ENCODE data around the gene NAA35.

Gene NAA35

DNA sequence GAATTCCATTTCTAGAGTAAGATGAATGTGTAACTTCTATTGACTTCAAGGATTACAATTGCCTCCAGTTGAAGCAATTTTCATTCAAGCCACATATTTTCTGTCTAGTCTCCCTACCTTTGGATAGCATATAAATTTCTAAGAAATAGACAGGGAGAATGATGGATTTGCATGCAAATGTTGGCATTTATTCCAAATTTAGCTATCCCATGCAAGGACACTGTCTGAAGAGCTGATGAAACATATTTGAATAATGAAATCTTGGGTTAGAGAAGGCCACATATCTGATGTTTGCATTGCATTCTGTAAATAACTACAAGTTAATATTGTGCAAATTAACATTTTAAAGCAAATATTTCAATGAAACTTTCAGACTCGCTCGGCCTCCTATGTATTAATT lies 36.0 kb upstream of the NAA35 start:
- DNase-seq (ENCODE audit: extremely low spot score), result no peak
- POLR2A ChIA-PET, result no interaction called here
- TF ChIP-seq SUZ12 (IDR thresholded peaks at IDR 0.05) (no peak), L3MBTL2 (conservative IDR thresholded peaks at IDR 0.05) (no peak), ARNT (IDR thresholded peaks at IDR 0.05) (no peak), LEF1 (IDR thresholded peaks at IDR 0.05; ENCODE audit: borderline replicate concordance) (no peak), HDGF (IDR thresholded peaks at IDR 0.05; ENCODE audit: borderline replicate concordance) (no peak), ELF4 (IDR thresholded peaks at IDR 0.05) (no peak), FOXM1 (IDR thresholded peaks at IDR 0.05; ENCODE audit: borderline replicate concordance) (no peak), SP1 (IDR thresholded peaks at IDR 0.05) (no peak), FOXK2 (IDR thresholded peaks at IDR 0.05) (no peak)
- TF ChIP-seq, protein P1, sequence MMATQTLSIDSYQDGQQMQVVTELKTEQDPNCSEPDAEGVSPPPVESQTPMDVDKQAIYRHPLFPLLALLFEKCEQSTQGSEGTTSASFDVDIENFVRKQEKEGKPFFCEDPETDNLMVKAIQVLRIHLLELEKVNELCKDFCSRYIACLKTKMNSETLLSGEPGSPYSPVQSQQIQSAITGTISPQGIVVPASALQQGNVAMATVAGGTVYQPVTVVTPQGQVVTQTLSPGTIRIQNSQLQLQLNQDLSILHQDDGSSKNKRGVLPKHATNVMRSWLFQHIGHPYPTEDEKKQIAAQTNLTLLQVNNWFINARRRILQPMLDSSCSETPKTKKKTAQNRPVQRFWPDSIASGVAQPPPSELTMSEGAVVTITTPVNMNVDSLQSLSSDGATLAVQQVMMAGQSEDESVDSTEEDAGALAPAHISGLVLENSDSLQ (IDR thresholded peaks at IDR 0.05), result no peak
- CTCF ChIA-PET, result no interaction called here

DNA sequence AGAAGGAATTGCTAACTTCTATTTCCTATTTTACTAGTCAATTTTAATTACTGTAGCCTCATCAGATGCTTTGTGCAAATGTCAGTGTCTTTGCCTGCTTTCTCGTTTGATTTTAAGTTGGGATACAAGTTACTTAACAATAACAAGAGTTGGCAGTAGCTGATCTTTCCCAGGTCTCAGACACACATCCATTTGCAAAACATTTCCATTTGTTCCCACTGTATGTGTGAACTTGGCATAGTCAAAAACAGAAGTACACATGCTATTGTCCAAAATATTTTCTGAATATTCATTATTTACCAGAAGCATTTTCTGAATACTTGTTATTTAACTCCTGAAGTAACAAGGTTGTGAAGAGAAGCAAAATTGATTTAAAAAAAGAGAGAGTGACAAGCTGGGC lies 35.0 kb upstream of the NAA35 start:
- POLR2A ChIA-PET, result no interaction called here
- CTCF ChIA-PET, result no interaction called here
- TF ChIP-seq BHLHE40 (IDR thresholded peaks at IDR 0.05; ENCODE audit: borderline replicate concordance) (no peak), CTBP1 (IDR thresholded peaks at IDR 0.05; ENCODE audit: borderline replicate concordance) (no peak)
- DNase-seq (ENCODE audit: extremely low spot score), result no peak

DNA sequence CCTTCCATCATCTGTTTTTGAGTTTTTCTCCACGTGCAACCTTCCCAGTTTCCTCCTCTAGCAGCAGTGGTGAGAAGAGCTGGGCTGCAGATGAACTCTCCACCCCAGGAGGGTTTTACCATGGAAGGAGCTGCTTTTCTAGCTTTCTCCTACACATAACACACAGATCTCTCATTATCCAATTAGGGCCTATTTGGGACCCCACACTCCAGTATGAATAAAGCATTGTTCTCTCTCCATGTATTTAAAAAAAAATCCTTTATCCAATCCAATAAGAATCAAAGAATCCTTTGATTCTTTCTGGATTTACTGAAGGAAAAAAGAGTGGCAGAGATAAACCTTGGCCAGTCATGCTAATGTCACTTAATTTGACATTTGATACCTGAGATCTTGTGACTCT lies 31.6 kb upstream of the NAA35 start:
- TF ChIP-seq ZNF384 (IDR thresholded peaks at IDR 0.05), result no peak
- no peak for TF ChIP-seq NFRKB (IDR thresholded peaks at IDR 0.05)
- TF ChIP-seq, protein P1 (IDR thresholded peaks at IDR 0.05), result no peak
- TF ChIP-seq FOXM1 (IDR thresholded peaks at IDR 0.05; ENCODE audit: borderline replicate concordance), result no peak
- ChIA-PET POLR2A (no interaction called here), CTCF (no interaction called here)
- DNase-seq (ENCODE audit: extremely low spot score), result no peak

DNA sequence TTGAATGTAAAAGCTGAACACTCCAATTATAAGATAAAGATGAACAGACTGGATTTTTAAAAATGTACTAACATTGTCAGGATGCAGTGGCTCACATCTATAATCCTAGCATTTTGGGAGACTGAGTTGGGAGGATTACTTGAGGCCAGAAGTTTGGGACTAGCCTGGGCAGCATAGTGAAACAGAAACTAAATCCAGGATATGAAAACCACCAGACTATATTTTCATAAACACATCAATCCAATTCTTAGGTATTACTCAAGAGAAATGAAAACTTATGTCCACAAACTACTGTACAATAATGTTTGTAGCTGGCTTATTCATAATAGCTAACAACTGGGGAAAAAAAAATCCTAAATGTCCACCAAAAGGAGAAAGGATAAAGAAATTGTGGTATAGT lies 26.8 kb upstream of the NAA35 start:
- POLR2A ChIA-PET, result no interaction called here
- no peak for TF ChIP-seq ELF4 (IDR thresholded peaks at IDR 0.05)
- TF ChIP-seq SP1 (IDR thresholded peaks at IDR 0.05), result no peak
- TF ChIP-seq FOXA1 (IDR thresholded peaks at IDR 0.05), result no peak
- TF ChIP-seq BHLHE40 (IDR thresholded peaks at IDR 0.05; ENCODE audit: borderline replicate concordance), result no peak
- TF ChIP-seq CTBP1 (IDR thresholded peaks at IDR 0.05; ENCODE audit: borderline replicate concordance), result no peak
- TF ChIP-seq FOXM1 (IDR thresholded peaks at IDR 0.05; ENCODE audit: borderline replicate concordance), result no peak
- no peak for TF ChIP-seq SUZ12 (IDR thresholded peaks at IDR 0.05)
- no peak for TF ChIP-seq NFRKB (IDR thresholded peaks at IDR 0.05)
- TF ChIP-seq ZNF384 (IDR thresholded peaks at IDR 0.05), result no peak
- no peak for TF ChIP-seq TARDBP (IDR thresholded peaks at IDR 0.05)
- no peak for TF ChIP-seq HDGF (IDR thresholded peaks at IDR 0.05; ENCODE audit: borderline replicate concordance)
- TF ChIP-seq FOXK2 (IDR thresholded peaks at IDR 0.05), result no peak
- no peak for DNase-seq (ENCODE audit: extremely low spot score)
- CTCF ChIA-PET, result no interaction called here

DNA sequence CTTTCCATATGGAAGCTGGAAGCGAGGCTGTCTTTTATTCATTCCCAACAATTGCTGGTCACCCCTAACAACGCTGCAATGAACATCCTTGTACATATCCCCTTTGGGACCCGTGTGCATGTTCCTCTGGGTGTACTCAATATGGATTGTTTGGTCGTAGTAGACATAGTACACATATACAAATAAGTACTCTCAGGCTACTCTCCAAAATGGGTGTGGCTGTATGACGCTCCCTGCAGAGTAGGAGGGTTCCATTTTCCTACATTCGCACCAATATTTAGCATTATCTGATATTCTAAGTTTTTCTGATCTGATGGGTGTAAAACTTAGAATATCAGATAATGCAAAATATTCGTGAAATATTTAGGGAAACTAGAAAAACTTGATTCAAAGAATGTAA lies 23.2 kb upstream of the NAA35 start:
- POLR2A ChIA-PET, result no interaction called here
- CTCF ChIA-PET, result no interaction called here
- no peak for DNase-seq (ENCODE audit: extremely low spot score)
- TF ChIP-seq FOXK2 (IDR thresholded peaks at IDR 0.05) (no peak), SUZ12 (IDR thresholded peaks at IDR 0.05) (no peak)
- TF ChIP-seq, protein P1 (IDR thresholded peaks at IDR 0.05), result no peak

DNA sequence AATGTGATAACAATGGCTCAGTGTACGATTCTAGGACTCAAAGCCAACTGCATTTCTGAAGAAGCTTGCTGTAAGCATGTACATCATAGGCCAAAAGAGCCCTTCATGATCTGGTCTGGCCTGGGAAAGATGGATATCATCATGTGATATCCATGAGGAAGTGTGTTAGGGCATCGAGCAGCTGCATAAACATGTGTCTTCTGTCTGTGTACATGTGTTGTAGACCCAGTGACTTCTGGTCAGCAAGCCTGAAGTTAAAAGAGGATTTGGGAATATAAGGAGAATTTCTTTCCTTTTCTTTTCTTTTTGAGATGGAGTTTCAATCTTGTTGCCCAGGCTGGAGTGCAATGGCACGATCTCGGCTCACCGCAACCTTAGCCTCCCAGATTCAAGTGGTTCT lies 15.5 kb upstream of the NAA35 start:
- ChIA-PET CTCF (interaction anchor here (0.6 kb wide), 1 partner anchor 41 kb away, joined by 4 read pairs; no protein-coding TSS in a partner anchor), POLR2A (no interaction called here)
- TF ChIP-seq FOXM1 (IDR thresholded peaks at IDR 0.05; ENCODE audit: borderline replicate concordance), result no peak
- TF ChIP-seq, protein P1 (IDR thresholded peaks at IDR 0.05), result no peak
- DNase-seq (ENCODE audit: extremely low spot score), result no peak

DNA sequence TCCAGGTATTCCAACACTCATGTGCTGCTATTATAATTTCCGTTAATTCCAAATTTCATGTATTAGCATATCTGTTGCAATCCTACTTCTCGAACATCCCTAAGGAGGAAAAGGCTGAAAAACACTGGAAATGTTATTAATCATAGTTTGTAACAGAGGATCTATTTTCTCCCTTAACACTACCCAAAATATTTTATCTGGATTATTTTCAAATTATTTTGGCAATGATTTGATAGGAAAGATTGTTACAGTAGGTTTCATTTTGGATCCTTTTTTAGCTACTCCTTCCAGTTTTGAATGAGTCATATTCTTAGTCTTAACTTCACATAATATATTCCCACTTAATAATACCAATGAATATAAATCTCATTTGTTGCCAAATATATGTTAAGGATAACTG lies 13.9 kb upstream of the NAA35 start:
- ChIA-PET POLR2A (no interaction called here), CTCF (no interaction called here)
- DNase-seq (ENCODE audit: extremely low spot score), result no peak

More for the DNA sequence above, 13.9 kb upstream of the NAA35 start:
- no peak for TF ChIP-seq ELF4 (IDR thresholded peaks at IDR 0.05)
- no peak for TF ChIP-seq L3MBTL2 (conservative IDR thresholded peaks at IDR 0.05)
- TF ChIP-seq FOXM1 (IDR thresholded peaks at IDR 0.05; ENCODE audit: borderline replicate concordance), result no peak
- no peak for TF ChIP-seq HDGF (IDR thresholded peaks at IDR 0.05; ENCODE audit: borderline replicate concordance)
- TF ChIP-seq SP1 (IDR thresholded peaks at IDR 0.05), result no peak
- no peak for TF ChIP-seq BHLHE40 (IDR thresholded peaks at IDR 0.05; ENCODE audit: borderline replicate concordance)
- TF ChIP-seq TARDBP (IDR thresholded peaks at IDR 0.05), result no peak
- TF ChIP-seq FOXK2 (IDR thresholded peaks at IDR 0.05), result no peak
- no peak for TF ChIP-seq ZNF384 (IDR thresholded peaks at IDR 0.05)
- no peak for TF ChIP-seq NFRKB (IDR thresholded peaks at IDR 0.05)
- TF ChIP-seq LEF1 (IDR thresholded peaks at IDR 0.05; ENCODE audit: borderline replicate concordance), result no peak
- TF ChIP-seq, protein P1 (IDR thresholded peaks at IDR 0.05), result no peak
- no peak for TF ChIP-seq FOXA1 (IDR thresholded peaks at IDR 0.05)
- no peak for TF ChIP-seq CTBP1 (IDR thresholded peaks at IDR 0.05; ENCODE audit: borderline replicate concordance)
- no peak for TF ChIP-seq SUZ12 (IDR thresholded peaks at IDR 0.05)
- TF ChIP-seq ARNT (IDR thresholded peaks at IDR 0.05), result no peak
